ENCODE data around the gene CYTH2. TPM values are rescaled to one million over a fixed set of nuclear protein-coding genes. Genes with fewer than 3 reads are reported as not detected.

Gene CYTH2
- total RNA-seq, 1 donor, result 66.2 TPM

DNA sequence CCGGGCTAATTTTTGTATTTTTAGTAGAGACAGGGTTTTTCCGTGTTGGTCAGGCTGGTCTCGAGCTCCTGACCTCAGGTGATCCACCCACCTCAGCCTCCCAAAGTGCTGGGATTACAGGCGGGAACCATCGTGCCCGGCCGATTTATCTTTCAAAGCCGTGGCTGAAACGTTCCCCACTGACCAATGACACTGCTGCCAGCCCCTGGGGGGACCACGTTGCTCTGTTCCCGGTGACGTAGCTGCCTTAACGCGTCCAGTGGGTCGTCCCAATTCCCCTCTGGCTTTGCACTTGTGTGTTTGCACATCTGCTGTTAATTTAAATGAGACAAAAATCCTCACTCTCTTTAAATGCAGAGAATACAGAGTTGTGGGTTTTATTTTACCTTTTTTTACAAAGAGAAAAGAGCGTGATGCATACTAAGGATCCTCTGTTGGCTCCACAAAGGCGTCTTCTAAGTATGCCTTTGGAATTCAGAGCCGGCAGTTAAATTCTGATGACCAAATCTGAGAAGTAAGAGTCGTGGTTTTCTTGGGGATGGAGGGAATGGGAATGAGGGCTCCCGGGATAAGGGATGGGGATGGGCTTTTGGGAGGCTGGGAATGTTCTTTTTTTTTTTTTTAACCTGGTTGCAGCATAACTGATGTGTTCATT lies 61.0 kb downstream of the CYTH2 start:
- no peaks in the 10 kb centered on the region for H4K20me1 ChIP-seq (ENCODE audit: insufficient read depth, low read length)
- H3K27me3 ChIP-seq (ENCODE audit: insufficient read depth, low read length), result peaks cover 6% of the 10 kb centered on the region
- H3K4me1 ChIP-seq (ENCODE audit: insufficient read depth, low read length), result no peaks in the 10 kb centered on the region
- H3K27ac ChIP-seq (ENCODE audit: low read depth, low read length), result no peak overlapping the region
- TF ChIP-seq CTCF (IDR thresholded peaks at IDR 0.05; ENCODE audit: extremely low read depth, low read depth, low read length), result no peak
- no peaks in the 10 kb centered on the region for H3K36me3 ChIP-seq (ENCODE audit: insufficient read depth, low read length)
- DNase-seq (ENCODE audit: insufficient read length, low spot score, missing footprints), result peak; percentile 57
- no peak overlapping the region for H3K4me2 ChIP-seq (ENCODE audit: insufficient read depth, low read length)
- no peaks in the 10 kb centered on the region for H3K79me2 ChIP-seq (ENCODE audit: insufficient read depth, low read length)
- H3K9me3 ChIP-seq (ENCODE audit: low read depth, low read length), result peaks cover 5% of the 10 kb centered on the region
- H2AFZ ChIP-seq (ENCODE audit: low read length), result peak overlapping the region; percentile 51
- H3K4me3 ChIP-seq (ENCODE audit: insufficient read depth, low read length), result no peak overlapping the region

DNA sequence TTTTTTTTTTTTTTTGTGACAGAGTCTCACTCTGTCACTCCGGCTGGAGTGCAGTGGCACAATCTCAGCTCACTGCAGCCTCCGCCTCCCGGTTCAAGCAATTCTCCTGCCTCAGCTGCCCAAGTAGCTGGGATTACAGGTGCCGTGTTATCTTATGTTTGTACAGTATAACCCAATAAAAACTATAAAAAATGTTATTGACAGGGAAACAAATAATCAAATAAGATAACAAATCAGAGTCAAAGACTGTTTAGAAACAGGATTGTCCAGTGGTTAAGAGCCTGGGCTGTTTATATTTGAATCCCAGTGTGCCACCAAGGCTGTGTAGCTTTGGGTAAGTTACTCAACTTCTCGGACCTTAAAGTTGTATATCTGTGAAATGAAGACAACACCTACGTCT lies 61.6 kb downstream of the CYTH2 start:
- no peaks in the 10 kb centered on the region for H3K36me3 ChIP-seq (ENCODE audit: insufficient read depth, low read length)
- TF ChIP-seq CTCF (IDR thresholded peaks at IDR 0.05; ENCODE audit: extremely low read depth, low read depth, low read length), result no peak

More for the DNA sequence above, 61.6 kb downstream of the CYTH2 start:
- DNase-seq (ENCODE audit: insufficient read length, low spot score, missing footprints), result no peak
- Histone ChIP-seq H3K9me3 (ENCODE audit: low read depth, low read length) (peaks cover 5% of the 10 kb centered on the region), H3K27ac (ENCODE audit: low read depth, low read length) (no peak overlapping the region), H4K20me1 (ENCODE audit: insufficient read depth, low read length) (no peaks in the 10 kb centered on the region), H2AFZ (ENCODE audit: low read length) (no peak overlapping the region), H3K4me1 (ENCODE audit: insufficient read depth, low read length) (no peaks in the 10 kb centered on the region), H3K4me3 (ENCODE audit: insufficient read depth, low read length) (no peak overlapping the region), H3K27me3 (ENCODE audit: insufficient read depth, low read length) (peaks cover 6% of the 10 kb centered on the region), H3K79me2 (ENCODE audit: insufficient read depth, low read length) (no peaks in the 10 kb centered on the region), H3K4me2 (ENCODE audit: insufficient read depth, low read length) (no peak overlapping the region)

Other genes with a start within 250 kb of the CYTH2 start
- 17.4 and 18.0 TPM in 2 replicates for gene CARD8, start 213.5 kb upstream of the CYTH2 start, total RNA-seq
- under 0.01 and 0.29 TPM in 2 replicates for gene ZNF114, start 199.3 kb upstream of the CYTH2 start, total RNA-seq
- gene EMP3, start 143.8 kb upstream of the CYTH2 start, total RNA-seq, result 185 and 216 TPM in 2 replicates
- gene TMEM143, start 105.4 kb upstream of the CYTH2 start, total RNA-seq, result 4.3 and 4.7 TPM in 2 replicates
- not detected in 2 replicates for gene SYNGR4, start 105.0 kb upstream of the CYTH2 start, total RNA-seq
- 95.2 and 119 TPM in 2 replicates for gene KDELR1, start 77.8 kb upstream of the CYTH2 start, total RNA-seq
- gene GRIN2D, start 75.7 kb upstream of the CYTH2 start, total RNA-seq, result under 0.01 TPM in 2 replicates
- gene GRWD1, start 23.4 kb upstream of the CYTH2 start, total RNA-seq, result 23.3 and 25.0 TPM in 2 replicates
- 0.59 and 0.72 TPM in 2 replicates for gene KCNJ14, start 13.8 kb upstream of the CYTH2 start, total RNA-seq
- not detected in 2 replicates for gene LMTK3, start 42.5 kb downstream of the CYTH2 start, total RNA-seq
- under 0.01 TPM in 1 of 2 replicates, not detected in the other for gene SULT2B1, start 82.8 kb downstream of the CYTH2 start, total RNA-seq
- not detected in 2 replicates for gene SPACA4, start 137.4 kb downstream of the CYTH2 start, total RNA-seq
- gene FAM83E, start 145.7 kb downstream of the CYTH2 start, total RNA-seq, result 0.29 TPM in 1 of 2 replicates, not detected in the other
- 1,357 and 1,526 TPM in 2 replicates for gene RPL18, start 149.8 kb downstream of the CYTH2 start, total RNA-seq
- gene SPHK2, start 150.1 kb downstream of the CYTH2 start, total RNA-seq, result 13.0 and 13.3 TPM in 2 replicates
- 14.5 and 18.3 TPM in 2 replicates for gene DBP, start 168.0 kb downstream of the CYTH2 start, total RNA-seq
- gene CA11, start 176.8 kb downstream of the CYTH2 start, total RNA-seq, result 1.8 and 2.7 TPM in 2 replicates
- under 0.01 and 0.29 TPM in 2 replicates for gene NTN5, start 203.6 kb downstream of the CYTH2 start, total RNA-seq
- not detected in 2 replicates for gene FUT2, start 226.6 kb downstream of the CYTH2 start, total RNA-seq

Measured in osteoblast (primary cell).